ENCODE results near the gene DLG2.

The DLG2 gene

GRCh38 chr11:84671325-84671999 lies 955.7 kb downstream of the DLG2 start:
- TF ChIP-seq YY1 (IDR thresholded peaks at IDR 0.05; ENCODE audit: low read depth) (no peak), TAF1 (IDR thresholded peaks at IDR 0.05; ENCODE audit: low read depth) (no peak), ZBTB7A (IDR thresholded peaks at IDR 0.05; ENCODE audit: low read depth) (no peak), FOXM1 (IDR thresholded peaks at IDR 0.05; ENCODE audit: borderline replicate concordance, low read depth) (no peak), EGR1 (IDR thresholded peaks at IDR 0.05) (no peak), NFIC (IDR thresholded peaks at IDR 0.05) (no peak), CEBPB (IDR thresholded peaks at IDR 0.05) (no peak), TEAD4 (IDR thresholded peaks at IDR 0.05) (no peak), CREB1 (IDR thresholded peaks at IDR 0.05; ENCODE audit: low read depth) (no peak), RAD21 (IDR thresholded peaks at IDR 0.05; ENCODE audit: low read depth) (no peak)
- TF ChIP-seq, protein P1, sequence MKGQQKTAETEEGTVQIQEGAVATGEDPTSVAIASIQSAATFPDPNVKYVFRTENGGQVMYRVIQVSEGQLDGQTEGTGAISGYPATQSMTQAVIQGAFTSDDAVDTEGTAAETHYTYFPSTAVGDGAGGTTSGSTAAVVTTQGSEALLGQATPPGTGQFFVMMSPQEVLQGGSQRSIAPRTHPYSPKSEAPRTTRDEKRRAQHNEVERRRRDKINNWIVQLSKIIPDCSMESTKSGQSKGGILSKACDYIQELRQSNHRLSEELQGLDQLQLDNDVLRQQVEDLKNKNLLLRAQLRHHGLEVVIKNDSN (IDR thresholded peaks at IDR 0.05), result no peak
- TF ChIP-seq, protein P2, sequence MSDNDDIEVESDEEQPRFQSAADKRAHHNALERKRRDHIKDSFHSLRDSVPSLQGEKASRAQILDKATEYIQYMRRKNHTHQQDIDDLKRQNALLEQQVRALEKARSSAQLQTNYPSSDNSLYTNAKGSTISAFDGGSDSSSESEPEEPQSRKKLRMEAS (IDR thresholded peaks at IDR 0.05), result no peak

DNA sequence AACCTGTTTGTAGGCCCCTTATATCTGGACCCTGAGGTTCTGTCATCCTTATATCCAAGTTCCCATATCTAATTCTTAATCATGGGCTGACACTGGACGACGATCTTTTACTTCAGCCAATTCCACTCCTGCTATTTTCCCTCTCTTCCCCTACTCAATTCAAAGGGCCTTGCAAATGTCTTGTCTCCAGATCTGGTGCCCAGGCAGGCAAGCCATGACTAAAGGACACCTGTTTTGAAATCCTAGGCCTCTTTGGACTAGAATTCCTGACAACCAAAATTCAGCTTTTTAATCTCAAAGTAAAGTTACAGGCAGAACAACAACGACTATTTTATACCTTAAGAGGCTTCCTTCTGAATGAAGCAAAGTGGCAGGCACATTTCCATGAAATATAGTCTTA lies 963.4 kb downstream of the DLG2 start:
- no peak for TF ChIP-seq TAF1 (IDR thresholded peaks at IDR 0.05; ENCODE audit: low read depth)
- no peak for TF ChIP-seq FOXM1 (IDR thresholded peaks at IDR 0.05; ENCODE audit: borderline replicate concordance, low read depth)
- TF ChIP-seq RAD21 (IDR thresholded peaks at IDR 0.05; ENCODE audit: low read depth), result no peak
- no peak for TF ChIP-seq EP300 (IDR thresholded peaks at IDR 0.05; ENCODE audit: borderline replicate concordance)
- TF ChIP-seq, protein P2 (IDR thresholded peaks at IDR 0.05), result no peak
- no peak for TF ChIP-seq ZBTB7A (IDR thresholded peaks at IDR 0.05; ENCODE audit: low read depth)
- no peak for TF ChIP-seq TCF12 (IDR thresholded peaks at IDR 0.05; ENCODE audit: low read depth)
- TF ChIP-seq TEAD4 (IDR thresholded peaks at IDR 0.05), result no peak
- no peak for TF ChIP-seq YY1 (IDR thresholded peaks at IDR 0.05; ENCODE audit: low read depth)
- TF ChIP-seq EGR1 (IDR thresholded peaks at IDR 0.05), result no peak
- TF ChIP-seq CEBPB (IDR thresholded peaks at IDR 0.05), result no peak
- TF ChIP-seq, protein P3, sequence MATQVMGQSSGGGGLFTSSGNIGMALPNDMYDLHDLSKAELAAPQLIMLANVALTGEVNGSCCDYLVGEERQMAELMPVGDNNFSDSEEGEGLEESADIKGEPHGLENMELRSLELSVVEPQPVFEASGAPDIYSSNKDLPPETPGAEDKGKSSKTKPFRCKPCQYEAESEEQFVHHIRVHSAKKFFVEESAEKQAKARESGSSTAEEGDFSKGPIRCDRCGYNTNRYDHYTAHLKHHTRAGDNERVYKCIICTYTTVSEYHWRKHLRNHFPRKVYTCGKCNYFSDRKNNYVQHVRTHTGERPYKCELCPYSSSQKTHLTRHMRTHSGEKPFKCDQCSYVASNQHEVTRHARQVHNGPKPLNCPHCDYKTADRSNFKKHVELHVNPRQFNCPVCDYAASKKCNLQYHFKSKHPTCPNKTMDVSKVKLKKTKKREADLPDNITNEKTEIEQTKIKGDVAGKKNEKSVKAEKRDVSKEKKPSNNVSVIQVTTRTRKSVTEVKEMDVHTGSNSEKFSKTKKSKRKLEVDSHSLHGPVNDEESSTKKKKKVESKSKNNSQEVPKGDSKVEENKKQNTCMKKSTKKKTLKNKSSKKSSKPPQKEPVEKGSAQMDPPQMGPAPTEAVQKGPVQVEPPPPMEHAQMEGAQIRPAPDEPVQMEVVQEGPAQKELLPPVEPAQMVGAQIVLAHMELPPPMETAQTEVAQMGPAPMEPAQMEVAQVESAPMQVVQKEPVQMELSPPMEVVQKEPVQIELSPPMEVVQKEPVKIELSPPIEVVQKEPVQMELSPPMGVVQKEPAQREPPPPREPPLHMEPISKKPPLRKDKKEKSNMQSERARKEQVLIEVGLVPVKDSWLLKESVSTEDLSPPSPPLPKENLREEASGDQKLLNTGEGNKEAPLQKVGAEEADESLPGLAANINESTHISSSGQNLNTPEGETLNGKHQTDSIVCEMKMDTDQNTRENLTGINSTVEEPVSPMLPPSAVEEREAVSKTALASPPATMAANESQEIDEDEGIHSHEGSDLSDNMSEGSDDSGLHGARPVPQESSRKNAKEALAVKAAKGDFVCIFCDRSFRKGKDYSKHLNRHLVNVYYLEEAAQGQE (IDR thresholded peaks at IDR 0.05; ENCODE audit: low read depth), result no peak
- TF ChIP-seq NFIC (IDR thresholded peaks at IDR 0.05), result no peak
- no peak for TF ChIP-seq CREB1 (IDR thresholded peaks at IDR 0.05; ENCODE audit: low read depth)

GRCh38 chr11:84660257-84660977 lies 966.7 kb downstream of the DLG2 start:
- no peak for TF ChIP-seq RAD21 (IDR thresholded peaks at IDR 0.05; ENCODE audit: low read depth)
- TF ChIP-seq FOXM1 (IDR thresholded peaks at IDR 0.05; ENCODE audit: borderline replicate concordance, low read depth), result no peak
- no peak for TF ChIP-seq TAF1 (IDR thresholded peaks at IDR 0.05; ENCODE audit: low read depth)
- no peak for TF ChIP-seq ZBTB7A (IDR thresholded peaks at IDR 0.05; ENCODE audit: low read depth)
- TF ChIP-seq CREB1 (IDR thresholded peaks at IDR 0.05; ENCODE audit: low read depth), result no peak
- TF ChIP-seq, protein P1 (IDR thresholded peaks at IDR 0.05), result no peak
- TF ChIP-seq CEBPB (IDR thresholded peaks at IDR 0.05), result no peak
- TF ChIP-seq YY1 (IDR thresholded peaks at IDR 0.05; ENCODE audit: low read depth), result no peak
- no peak for TF ChIP-seq TEAD4 (IDR thresholded peaks at IDR 0.05)
- no peak for TF ChIP-seq EP300 (IDR thresholded peaks at IDR 0.05; ENCODE audit: borderline replicate concordance)
- TF ChIP-seq, protein P3 (IDR thresholded peaks at IDR 0.05; ENCODE audit: low read depth), result no peak
- TF ChIP-seq, protein P2 (IDR thresholded peaks at IDR 0.05), result no peak
- no peak for TF ChIP-seq EGR1 (IDR thresholded peaks at IDR 0.05)
- TF ChIP-seq TCF12 (IDR thresholded peaks at IDR 0.05; ENCODE audit: low read depth), result no peak
- no peak for TF ChIP-seq NFIC (IDR thresholded peaks at IDR 0.05)

GRCh38 chr11:84655712-84656111 lies 971.4 kb downstream of the DLG2 start:
- TF ChIP-seq CEBPB (IDR thresholded peaks at IDR 0.05), result no peak
- no peak for TF ChIP-seq NFIC (IDR thresholded peaks at IDR 0.05)
- TF ChIP-seq TCF12 (IDR thresholded peaks at IDR 0.05; ENCODE audit: low read depth), result no peak
- TF ChIP-seq, protein P2 (IDR thresholded peaks at IDR 0.05), result no peak
- TF ChIP-seq ZBTB7A (IDR thresholded peaks at IDR 0.05; ENCODE audit: low read depth), result no peak
- TF ChIP-seq YY1 (IDR thresholded peaks at IDR 0.05; ENCODE audit: low read depth), result no peak
- TF ChIP-seq TEAD4 (IDR thresholded peaks at IDR 0.05), result no peak
- no peak for TF ChIP-seq EP300 (IDR thresholded peaks at IDR 0.05; ENCODE audit: borderline replicate concordance)
- no peak for TF ChIP-seq FOXM1 (IDR thresholded peaks at IDR 0.05; ENCODE audit: borderline replicate concordance, low read depth)
- no peak for TF ChIP-seq EGR1 (IDR thresholded peaks at IDR 0.05)
- TF ChIP-seq, protein P1 (IDR thresholded peaks at IDR 0.05), result no peak
- TF ChIP-seq TAF1 (IDR thresholded peaks at IDR 0.05; ENCODE audit: low read depth), result no peak
- TF ChIP-seq, protein P3 (IDR thresholded peaks at IDR 0.05; ENCODE audit: low read depth), result no peak
- TF ChIP-seq CREB1 (IDR thresholded peaks at IDR 0.05; ENCODE audit: low read depth), result no peak
